IMR-90 (cell line): ENCODE results near the gene CRYGN. TPM values are rescaled to one million over a fixed set of nuclear protein-coding genes. Genes with fewer than 3 reads are reported as not detected.

Experiments
- ATAC-seq: fragments of 200-7000 bp; cut with Tn5 transposase; 2 replicates; pipeline ENCODE4 v1.9.1; 2020; ENCODE audit warnings: low read depth, mild to moderate bottlenecking, moderate library complexity
- BruUV-seq: library from RNA; stranded (reverse); fragments of 400-500 nt; replicated peaks from 2 replicates; lab custom pipeline; 2021; lab: Mats Ljungman, UMichigan
- CTCF ChIA-PET: fragments of 300-600 bp; formaldehyde crosslinking; extraction: SDS; loops from one replicate; lab custom pipeline; 2021; ENCODE audit warnings: antibody characterized with exemption; lab: Yijun Ruan, JAX
- POLR2A ChIA-PET: fragments of 300-600 bp; sonication (Branson Sonifier 250); formaldehyde crosslinking; loops from one replicate; lab custom pipeline; 2022; ENCODE audit warnings: antibody characterized with exemption; ENCODE audit not compliant: unreplicated experiment; lab: Charles Lee
- DNase-seq: peaks from one replicate; pipeline ENCODE4 v3.0.0; 2013
- H2AFZ ChIP-seq: replicated peaks from 2 replicates; pipeline ENCODE3; 2013; ENCODE audit warnings: low read length, mild to moderate bottlenecking; ENCODE audit not compliant: poor library complexity
- H2AK5ac ChIP-seq: 2 replicates; pipeline ENCODE4 v1.6.1; 2013; ENCODE audit warnings: low read depth, low read length, inconsistent platforms
- H2AK9ac ChIP-seq: replicated peaks from 2 replicates; pipeline ENCODE3; 2013; ENCODE audit warnings: mild to moderate bottlenecking, low read depth, low read length, moderate library complexity; ENCODE audit not compliant: poor library complexity
- H2BK120ac ChIP-seq: 2 replicates; pipeline ENCODE4 v1.6.1; 2013; ENCODE audit warnings: low read depth, low read length, inconsistent platforms
- H2BK15ac ChIP-seq: 3 replicates; pipeline ENCODE4 v1.6.1; 2013; ENCODE audit warnings: low read depth, low read length, inconsistent platforms
- H2BK20ac ChIP-seq: 2 replicates; pipeline ENCODE4 v1.6.1; 2013; ENCODE audit warnings: low read depth, mild to moderate bottlenecking, inconsistent platforms, low read length, moderate library complexity
- H2BK5ac ChIP-seq: 2 replicates; pipeline ENCODE4 v1.6.1; 2013; ENCODE audit warnings: mild to moderate bottlenecking, low read depth, low read length, inconsistent platforms; ENCODE audit not compliant: poor library complexity, severe bottlenecking
- H3K14ac ChIP-seq: replicated peaks from 2 replicates; pipeline ENCODE4 v1.6.1; 2013; ENCODE audit warnings: low read depth, low read length, inconsistent platforms
- H3K18ac ChIP-seq: 2 replicates; pipeline ENCODE4 v1.6.1; 2013; ENCODE audit warnings: low read depth, low read length, control low read depth
- H3K23ac ChIP-seq: 2 replicates; pipeline ENCODE4 v1.6.1; 2013; ENCODE audit warnings: low read depth, low read length, inconsistent platforms
- H3K27ac ChIP-seq: 2 replicates; pipeline ENCODE4 v1.5.1; 2013; ENCODE audit warnings: mild to moderate bottlenecking, control low read depth, low read length; ENCODE audit not compliant: insufficient read depth
- H3K27me3 ChIP-seq: 2 replicates; pipeline ENCODE4 v1.6.1; 2013; ENCODE audit warnings: low read length; ENCODE audit not compliant: control insufficient read depth, insufficient read depth
- H3K36me3 ChIP-seq: 2 replicates; pipeline ENCODE4 v1.6.1; 2013; ENCODE audit warnings: low read length, mixed read lengths; ENCODE audit not compliant: control insufficient read depth, insufficient read depth
- H3K4ac ChIP-seq: 2 replicates; pipeline ENCODE4 v1.6.1; 2013; ENCODE audit warnings: low read depth, low read length, inconsistent platforms
- H3K4me1 ChIP-seq: 2 replicates; pipeline ENCODE4 v1.6.1; 2013; ENCODE audit warnings: low read length, mixed read lengths; ENCODE audit not compliant: control insufficient read depth, insufficient read depth
- H3K4me2 ChIP-seq: 2 replicates; pipeline ENCODE4 v1.6.1; 2013; ENCODE audit warnings: low read depth, mild to moderate bottlenecking, control low read depth, low read length, moderate library complexity
- H3K4me3 ChIP-seq: 2 replicates; pipeline ENCODE4 v1.5.1; 2013; ENCODE audit warnings: low read depth, mild to moderate bottlenecking, control low read depth, low read length, moderate library complexity; ENCODE audit not compliant: insufficient read depth
- H3K56ac ChIP-seq: 2 replicates; pipeline ENCODE4 v1.6.1; 2013; ENCODE audit warnings: low read length, inconsistent platforms; ENCODE audit not compliant: insufficient read depth; ENCODE audit errors: extremely low read depth
- H3K79me1 ChIP-seq, 2 experiments: 2 replicates each; pipeline ENCODE4 v1.6.1; 2013; ENCODE audit warnings: low read length in 2 of 2, inconsistent platforms in 1 of 2, low read depth in 1 of 2
- H3K9ac ChIP-seq: 2 replicates; pipeline ENCODE4 v1.6.1; 2013; ENCODE audit warnings: low read depth, low read length, control low read depth
- H3K9me1 ChIP-seq: 2 replicates; pipeline ENCODE4 v1.6.1; 2013; ENCODE audit warnings: low read length, inconsistent platforms; ENCODE audit not compliant: insufficient read depth
- H3K9me3 ChIP-seq: 2 replicates; pipeline ENCODE4 v1.6.1; 2013; ENCODE audit warnings: low read length; ENCODE audit not compliant: control insufficient read depth, insufficient read depth
- H4K20me1 ChIP-seq: 2 replicates; pipeline ENCODE4 v1.6.1; 2013; ENCODE audit warnings: low read length, inconsistent platforms; ENCODE audit not compliant: insufficient read depth
- H4K5ac ChIP-seq: 2 replicates; pipeline ENCODE4 v1.6.1; 2013; ENCODE audit warnings: mild to moderate bottlenecking, low read depth, low read length, control low read depth
- H4K8ac ChIP-seq, 2 experiments: 2 replicates each; pipeline ENCODE4 v1.6.1; 2013; ENCODE audit warnings: low read depth in 2 of 2, low read length in 2 of 2, control low read depth in 1 of 2, inconsistent platforms in 1 of 2
- H4K91ac ChIP-seq: 2 replicates; pipeline ENCODE4 v1.6.1; 2013; ENCODE audit warnings: low read depth, low read length, inconsistent platforms; ENCODE audit not compliant: insufficient read depth
- FOS ChIP-seq: fragments of 150-350 bp; IDR thresholded peaks from 2 replicates; pipeline ENCODE4 v1.6.1; 2016; ENCODE audit warnings: low read depth, low read length
- RAD21 ChIP-seq: IDR thresholded peaks from 2 replicates; pipeline ENCODE4 v1.6.1; 2012; ENCODE audit warnings: low read length, improper control_type of control experiment
- WGBS, 2 experiments: methylation state at CpG; one replicate each; pipeline versions ENCODE4 v1.1.5 to v1.1.7; 2013; ENCODE audit warnings: missing lambda C conversion rate in 2 of 2; ENCODE audit not compliant: insufficient read length in 1 of 2; ENCODE audit errors: extremely low coverage in 2 of 2; 5-methylcytosine and 5-hydroxymethylcytosine counted together
- dilution Hi-C: fragments of 300-500 bp; cut with HindIII; formaldehyde crosslinking; loops from one replicate; pipeline ENCODE4 v1.14.3; 2018; ENCODE audit warnings: low sequenced_read_pairs; ENCODE audit not compliant: unreplicated experiment
- in situ Hi-C: fragments of 300-500 bp; cut with MboI; formaldehyde crosslinking; loops from 3 replicates; pipeline ENCODE4 v1.14.3; 2019; ENCODE audit warnings: low sequenced_read_pairs, inconsistent platforms, mixed read lengths
- intact Hi-C: fragments of 100-400 bp; cut with micrococcal nuclease; formaldehyde crosslinking; loops from 2 replicates; pipeline ENCODE4 v1.10.0; 2022
- polyA plus RNA-seq, 3 experiments: library from polyadenylated mRNA; depleted of rRNA; stranded (reverse); fragments of >200 nt; gene quantifications; 2 replicates each; pipeline ENCODE4 v1.2.3, GENCODE V29; 2012; ENCODE audit warnings: low replicate concordance in 1 of 3
- total RNA-seq: library from RNA; depleted of rRNA; stranded (reverse); fragments of >200 nt; gene quantifications from 2 replicates; pipeline ENCODE4 v1.2.3, GENCODE V29; 2012

CRYGN gene
- total and polyA plus RNA-seq, 2 of the 4 experiments (the other 2 are of a cell fraction) = not detected

DNA sequence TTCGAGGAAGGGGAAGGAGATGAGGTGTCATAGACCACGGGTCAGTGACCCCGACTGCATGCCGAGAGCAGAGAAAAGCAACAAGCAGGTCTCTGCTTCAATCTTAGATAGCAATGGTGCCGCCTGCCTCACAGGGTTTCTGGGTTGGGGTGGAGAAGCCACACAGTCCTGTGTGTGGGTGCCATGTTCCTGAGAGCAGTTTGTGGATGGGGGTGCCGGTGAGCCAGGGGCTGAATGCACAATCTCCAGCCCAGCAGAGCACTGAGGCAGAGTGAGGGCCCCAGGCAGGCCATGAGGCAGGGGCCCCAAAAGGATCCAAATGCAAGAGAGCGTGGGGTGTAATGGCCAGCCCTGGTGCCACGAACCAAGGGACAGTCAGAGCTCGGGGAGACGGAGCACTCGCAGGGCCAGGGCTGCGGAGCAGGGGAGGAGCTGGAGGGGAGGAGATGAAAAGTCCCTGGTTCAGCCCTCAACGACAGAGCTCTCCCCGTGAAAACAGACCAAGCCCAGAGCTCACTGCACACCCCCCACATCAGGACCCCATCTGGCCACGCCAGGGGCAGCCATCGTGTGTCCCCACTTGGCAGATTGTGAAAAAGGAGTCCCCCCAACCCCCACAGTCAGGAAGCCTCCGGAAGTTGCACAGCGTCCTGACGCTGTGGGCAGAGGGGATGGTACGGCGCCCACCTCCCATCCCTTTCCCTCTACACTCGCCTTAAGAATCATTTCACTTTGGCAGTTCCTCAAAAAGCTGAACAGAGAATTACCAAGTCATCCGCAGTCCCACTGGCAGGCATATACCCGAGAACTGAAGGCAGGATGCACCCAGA, 50.0 kb downstream of the CRYGN start:
- in situ Hi-C loops = no loop called here
- Histone ChIP-seq H2AFZ (no peak overlapping the region), H3K14ac (no peak overlapping the region), H3K4me3 (no peak overlapping the region), H2BK120ac (no peak overlapping the region), H2AK5ac (no peak overlapping the region), H3K27me3 (peaks cover 38% of the 10 kb centered on the region), H3K4me2 (no peak overlapping the region), H3K27ac (no peak overlapping the region), H3K4me1 (no peaks in the 10 kb centered on the region), H2BK5ac (no peak overlapping the region), H2AK9ac (no peak overlapping the region), H4K8ac (no peak overlapping the region), H3K4ac (no peak overlapping the region), H3K36me3 (no peaks in the 10 kb centered on the region), H2BK20ac (no peak overlapping the region), H4K20me1 (no peaks in the 10 kb centered on the region), H3K56ac (no peak overlapping the region), H2BK15ac (no peak overlapping the region), H3K23ac (no peak overlapping the region), H3K9ac (no peak overlapping the region), H3K18ac (no peak overlapping the region), H3K9me3 (no peaks in the 10 kb centered on the region), H4K91ac (no peak overlapping the region), H3K9me1 (no peaks in the 10 kb centered on the region), H4K5ac (no peak overlapping the region), H3K79me1 (no peaks in the 10 kb centered on the region)
- dilution Hi-C loops = no loop called here
- ChIA-PET CTCF (no interaction called here), POLR2A (no interaction called here)
- DNase-seq (no peak), ATAC-seq (no peak)
- no peak for TF ChIP-seq FOS
- no peak for TF ChIP-seq RAD21
- BruUV-seq = no TSS peak
- intact Hi-C loops = no loop called here
- WGBS, 2 experiments = 86% methylated on average over 4 of the region's 24 CpGs; no CpG with 5 or more reads in 1 of the 2 experiments
